HepG2 (cell line): ENCODE results near the gene TNFRSF18. TPM values are rescaled to one million over a fixed set of nuclear protein-coding genes. Genes with fewer than 3 reads are reported as not detected.

Experiments used
- FIP1L1 ChIP-seq: fragments of 200-400 bp; formaldehyde crosslinking; IDR thresholded peaks from 2 replicates; pipeline ENCODE4 v1.6.1; 2018; ENCODE audit warnings: low read depth, mild to moderate bottlenecking, low read length, moderate library complexity, borderline replicate concordance; ENCODE audit not compliant: insufficient read depth
- FOXA3 ChIP-seq: IDR thresholded peaks from 2 replicates; pipeline ENCODE4 v1.6.1; 2016; ENCODE audit warnings: missing genetic modification reagents, missing compliant biosample characterization
- GATAD1 ChIP-seq: IDR thresholded peaks from 2 replicates; pipeline ENCODE4 v1.6.1; 2016; ENCODE audit warnings: missing genetic modification reagents, missing compliant biosample characterization
- HMGA1 ChIP-seq: sonication (generic); formaldehyde crosslinking; conservative IDR thresholded peaks from 2 replicates; pipeline ENCODE4 v1.4.0; 2020; ENCODE audit warnings: missing genetic modification reagents
- JDP2 ChIP-seq: sonication (generic); formaldehyde crosslinking; IDR thresholded peaks from 2 replicates; pipeline ENCODE4 v1.8.1; 2022; ENCODE audit warnings: missing genetic modification reagents, borderline replicate concordance
- KMT2A ChIP-seq: sonication (generic); formaldehyde crosslinking; IDR thresholded peaks from 2 replicates; pipeline ENCODE4 v1.4.0; 2020; ENCODE audit warnings: missing genetic modification reagents
- MEIS2 ChIP-seq: sonication (generic); formaldehyde crosslinking; IDR thresholded peaks from 2 replicates; pipeline ENCODE4 v1.9.0; 2021; ENCODE audit warnings: mild to moderate bottlenecking, missing genetic modification reagents
- NFIB ChIP-seq: sonication (generic); formaldehyde crosslinking; IDR thresholded peaks from 2 replicates; pipeline ENCODE4 v1.9.0; 2021; ENCODE audit warnings: missing genetic modification reagents, mild to moderate bottlenecking, borderline replicate concordance
- TRIM24 ChIP-seq: sonication (generic); formaldehyde crosslinking; IDR thresholded peaks from 2 replicates; pipeline ENCODE4 v1.8.0; 2022; ENCODE audit warnings: mild to moderate bottlenecking, missing genetic modification reagents
- U2AF1 ChIP-seq: fragments of 200-400 bp; formaldehyde crosslinking; optimal IDR thresholded peaks from 2 replicates; pipeline ENCODE3; 2017; ENCODE audit warnings: mild to moderate bottlenecking, low read depth, low read length
- ZNF556 ChIP-seq: sonication (generic); formaldehyde crosslinking; IDR thresholded peaks from 2 replicates; pipeline ENCODE4 v1.4.0; 2020; ENCODE audit warnings: mild to moderate bottlenecking, missing genetic modification reagents, borderline replicate concordance
- ZNF616 ChIP-seq: sonication (generic); formaldehyde crosslinking; IDR thresholded peaks from 2 replicates; pipeline ENCODE4 v1.5.0; 2020; ENCODE audit warnings: low read depth, mild to moderate bottlenecking, missing genetic modification reagents
- polyA plus RNA-seq, 8 experiments: library from polyadenylated mRNA; depleted of rRNA in 3 of 8; stranded (reverse) in 7 of 8; unstranded in 1 of 8; fragments of >200 nt; fragmentation: Illumina TruSeq in 4 of 8; extraction: Trizol in 4 of 8; gene quantifications; 2 replicates each; pipeline versions ENCODE4 v1.2.1 to v1.2.3, GENCODE V29; 2011 to 2016; ENCODE audit warnings: low read depth in 4 of 8, missing spikeins in 1 of 8, mixed read lengths in 1 of 8; ENCODE audit not compliant: insufficient read depth in 1 of 8
- total RNA-seq, 5 experiments: library from RNA; depleted of rRNA; stranded (reverse); fragments of >200 nt; fragmentation: Illumina TruSeq; extraction: Trizol; gene quantifications; 2 replicates each; pipeline ENCODE4 v1.2.3, GENCODE V29; 2016; ENCODE audit warnings: low read depth in 1 of 5
- TF ChIP-seq, protein P1 (sequence below): sonication (generic); formaldehyde crosslinking; IDR thresholded peaks from 2 replicates; pipeline ENCODE4 v1.8.1; 2022; ENCODE audit warnings: low read depth, mild to moderate bottlenecking, missing genetic modification reagents
- TF ChIP-seq, protein P2 (sequence below), 2 experiments: fragments of 450-650 bp in 1 of 2; sonication (generic) in 1 of 2; formaldehyde crosslinking in 1 of 2; IDR thresholded peaks; 2 replicates each; pipeline versions ENCODE4 v1.6.1 to v1.8.0; 2016 to 2022; ENCODE audit warnings: antibody characterized with exemption in 1 of 2, mild to moderate bottlenecking in 1 of 2, missing genetic modification reagents in 1 of 2
- TF ChIP-seq, protein P3 (sequence below): sonication (generic); formaldehyde crosslinking; IDR thresholded peaks from 2 replicates; pipeline ENCODE4 v1.5.1; 2020; ENCODE audit warnings: mild to moderate bottlenecking, moderate library complexity, missing genetic modification reagents

Gene TNFRSF18
- total and polyA plus RNA-seq, 2 of the 13 experiments (the other 11 are each of a cell fraction or from before 2014, with no cell fraction given), result not detected

DNA sequence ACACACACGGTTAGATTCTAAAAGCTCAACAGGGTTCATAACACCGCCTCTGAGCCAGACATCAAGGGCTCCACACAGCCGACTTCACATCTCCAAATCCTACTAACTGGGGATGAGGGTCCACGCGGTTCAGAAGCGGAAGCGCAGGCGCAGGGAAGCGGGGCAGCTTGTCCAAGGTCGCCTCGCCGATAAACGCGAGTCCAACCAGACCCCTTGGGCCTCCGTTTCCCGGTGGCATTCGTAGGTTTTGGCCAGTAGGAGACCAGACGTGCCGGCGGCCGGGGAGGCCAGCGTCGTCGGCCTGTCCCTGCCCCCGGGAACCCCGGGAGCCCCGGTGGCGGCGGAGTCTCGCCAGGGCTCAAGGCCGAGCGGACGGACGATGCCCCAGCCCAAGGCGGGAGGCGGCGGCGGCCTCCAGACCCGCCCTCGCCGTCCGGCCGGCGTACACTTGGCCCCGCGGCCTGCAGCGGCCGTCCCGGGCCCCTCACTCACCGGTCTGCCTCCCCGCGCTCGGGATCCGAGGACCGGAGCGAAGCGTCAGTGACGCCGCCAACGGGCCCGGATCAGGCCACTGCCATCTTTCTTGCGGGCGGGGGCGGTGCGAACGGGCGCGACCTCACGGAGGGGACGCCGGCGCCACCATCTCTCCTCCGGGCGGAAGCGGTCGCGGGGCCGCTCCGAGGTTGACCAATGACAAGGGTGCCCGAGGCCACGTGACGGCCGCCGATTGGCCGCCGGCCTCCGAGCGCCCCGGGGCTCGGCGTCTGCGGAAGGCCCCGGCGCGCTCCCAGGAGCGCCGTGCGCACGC lies 25.2 kb upstream of the TNFRSF18 start, which contains the start of gene SDF4 (continued):
- no peak for TF ChIP-seq HMGA1 (CRISPR knock-in tag)
- TF ChIP-seq, protein P1, sequence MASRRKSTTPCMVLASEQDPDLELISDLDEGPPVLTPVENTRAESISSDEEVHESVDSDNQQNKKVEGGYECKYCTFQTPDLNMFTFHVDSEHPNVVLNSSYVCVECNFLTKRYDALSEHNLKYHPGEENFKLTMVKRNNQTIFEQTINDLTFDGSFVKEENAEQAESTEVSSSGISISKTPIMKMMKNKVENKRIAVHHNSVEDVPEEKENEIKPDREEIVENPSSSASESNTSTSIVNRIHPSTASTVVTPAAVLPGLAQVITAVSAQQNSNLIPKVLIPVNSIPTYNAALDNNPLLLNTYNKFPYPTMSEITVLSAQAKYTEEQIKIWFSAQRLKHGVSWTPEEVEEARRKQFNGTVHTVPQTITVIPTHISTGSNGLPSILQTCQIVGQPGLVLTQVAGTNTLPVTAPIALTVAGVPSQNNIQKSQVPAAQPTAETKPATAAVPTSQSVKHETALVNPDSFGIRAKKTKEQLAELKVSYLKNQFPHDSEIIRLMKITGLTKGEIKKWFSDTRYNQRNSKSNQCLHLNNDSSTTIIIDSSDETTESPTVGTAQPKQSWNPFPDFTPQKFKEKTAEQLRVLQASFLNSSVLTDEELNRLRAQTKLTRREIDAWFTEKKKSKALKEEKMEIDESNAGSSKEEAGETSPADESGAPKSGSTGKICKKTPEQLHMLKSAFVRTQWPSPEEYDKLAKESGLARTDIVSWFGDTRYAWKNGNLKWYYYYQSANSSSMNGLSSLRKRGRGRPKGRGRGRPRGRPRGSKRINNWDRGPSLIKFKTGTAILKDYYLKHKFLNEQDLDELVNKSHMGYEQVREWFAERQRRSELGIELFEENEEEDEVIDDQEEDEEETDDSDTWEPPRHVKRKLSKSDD (CRISPR knock-in tag), result peak; percentile 90
- TF ChIP-seq TRIM24 (CRISPR knock-in tag), result no peak
- TF ChIP-seq MEIS2 (CRISPR knock-in tag), result no peak
- TF ChIP-seq ZNF556 (CRISPR knock-in tag), result no peak
- TF ChIP-seq JDP2 (CRISPR knock-in tag), result no peak
- TF ChIP-seq U2AF1, result no peak
- TF ChIP-seq, protein P2, sequence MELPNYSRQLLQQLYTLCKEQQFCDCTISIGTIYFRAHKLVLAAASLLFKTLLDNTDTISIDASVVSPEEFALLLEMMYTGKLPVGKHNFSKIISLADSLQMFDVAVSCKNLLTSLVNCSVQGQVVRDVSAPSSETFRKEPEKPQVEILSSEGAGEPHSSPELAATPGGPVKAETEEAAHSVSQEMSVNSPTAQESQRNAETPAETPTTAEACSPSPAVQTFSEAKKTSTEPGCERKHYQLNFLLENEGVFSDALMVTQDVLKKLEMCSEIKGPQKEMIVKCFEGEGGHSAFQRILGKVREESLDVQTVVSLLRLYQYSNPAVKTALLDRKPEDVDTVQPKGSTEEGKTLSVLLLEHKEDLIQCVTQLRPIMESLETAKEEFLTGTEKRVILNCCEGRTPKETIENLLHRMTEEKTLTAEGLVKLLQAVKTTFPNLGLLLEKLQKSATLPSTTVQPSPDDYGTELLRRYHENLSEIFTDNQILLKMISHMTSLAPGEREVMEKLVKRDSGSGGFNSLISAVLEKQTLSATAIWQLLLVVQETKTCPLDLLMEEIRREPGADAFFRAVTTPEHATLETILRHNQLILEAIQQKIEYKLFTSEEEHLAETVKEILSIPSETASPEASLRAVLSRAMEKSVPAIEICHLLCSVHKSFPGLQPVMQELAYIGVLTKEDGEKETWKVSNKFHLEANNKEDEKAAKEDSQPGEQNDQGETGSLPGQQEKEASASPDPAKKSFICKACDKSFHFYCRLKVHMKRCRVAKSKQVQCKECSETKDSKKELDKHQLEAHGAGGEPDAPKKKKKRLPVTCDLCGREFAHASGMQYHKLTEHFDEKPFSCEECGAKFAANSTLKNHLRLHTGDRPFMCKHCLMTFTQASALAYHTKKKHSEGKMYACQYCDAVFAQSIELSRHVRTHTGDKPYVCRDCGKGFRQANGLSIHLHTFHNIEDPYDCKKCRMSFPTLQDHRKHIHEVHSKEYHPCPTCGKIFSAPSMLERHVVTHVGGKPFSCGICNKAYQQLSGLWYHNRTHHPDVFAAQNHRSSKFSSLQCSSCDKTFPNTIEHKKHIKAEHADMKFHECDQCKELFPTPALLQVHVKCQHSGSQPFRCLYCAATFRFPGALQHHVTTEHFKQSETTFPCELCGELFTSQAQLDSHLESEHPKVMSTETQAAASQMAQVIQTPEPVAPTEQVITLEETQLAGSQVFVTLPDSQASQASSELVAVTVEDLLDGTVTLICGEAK (IDR thresholded peaks at IDR 0.05), result no peak
- TF ChIP-seq, protein P2 (CRISPR knock-in tag; IDR thresholded peaks at IDR 0.05), result peak; percentile 47; the same call in 1 of the 2 replicates
- peak; percentile 61; the same call in 1 of the 2 replicates for TF ChIP-seq KMT2A
- TF ChIP-seq FOXA3 (CRISPR knock-in tag), result 0 out of 2 replicates have a peak, but pooled peaks have one; percentile 32
- TF ChIP-seq FIP1L1, result no peak
- peak; percentile 67 for TF ChIP-seq ZNF616 (CRISPR knock-in tag)
- TF ChIP-seq, protein P3, sequence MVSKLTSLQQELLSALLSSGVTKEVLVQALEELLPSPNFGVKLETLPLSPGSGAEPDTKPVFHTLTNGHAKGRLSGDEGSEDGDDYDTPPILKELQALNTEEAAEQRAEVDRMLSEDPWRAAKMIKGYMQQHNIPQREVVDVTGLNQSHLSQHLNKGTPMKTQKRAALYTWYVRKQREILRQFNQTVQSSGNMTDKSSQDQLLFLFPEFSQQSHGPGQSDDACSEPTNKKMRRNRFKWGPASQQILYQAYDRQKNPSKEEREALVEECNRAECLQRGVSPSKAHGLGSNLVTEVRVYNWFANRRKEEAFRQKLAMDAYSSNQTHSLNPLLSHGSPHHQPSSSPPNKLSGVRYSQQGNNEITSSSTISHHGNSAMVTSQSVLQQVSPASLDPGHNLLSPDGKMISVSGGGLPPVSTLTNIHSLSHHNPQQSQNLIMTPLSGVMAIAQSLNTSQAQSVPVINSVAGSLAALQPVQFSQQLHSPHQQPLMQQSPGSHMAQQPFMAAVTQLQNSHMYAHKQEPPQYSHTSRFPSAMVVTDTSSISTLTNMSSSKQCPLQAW, result 0 out of 2 replicates have a peak, but pooled peaks have one; percentile 13
- peak; percentile 76 for TF ChIP-seq GATAD1 (CRISPR knock-in tag)
- TF ChIP-seq NFIB (CRISPR knock-in tag), result no peak
